Right lobe of liver (tissue), 4 donors: ENCODE data around the gene ARF1.

Experiments
- POLR2A ChIP-seq: fragments of 450-650 bp; IDR thresholded peaks from one replicate; pipeline ENCODE4 v1.6.1; 2017; ENCODE audit warnings: antibody characterized with exemption, mild to moderate bottlenecking
- TF ChIP-seq, protein P1 (sequence below), 4 donors: fragments of 200-600 bp in 3 of 4; fragments of 450-650 bp in 1 of 4; IDR thresholded peaks; one replicate each; pipeline versions ENCODE4 v1.5.1 to v1.8.0; 2016 to 2022; ENCODE audit warnings: antibody characterized with exemption in 4 of 4, mild to moderate bottlenecking in 2 of 4
- donor health status: DM: no; HTN: no; CAD: no.
- donor health status: DM: no; HTN: no; CAD: no.
- donor health status: DM: no; HTN: yes; CAD: no.

GRCh38 chr1:228085287-228085951, 2.9 kb downstream of the ARF1 start:
- TF ChIP-seq, protein P1, sequence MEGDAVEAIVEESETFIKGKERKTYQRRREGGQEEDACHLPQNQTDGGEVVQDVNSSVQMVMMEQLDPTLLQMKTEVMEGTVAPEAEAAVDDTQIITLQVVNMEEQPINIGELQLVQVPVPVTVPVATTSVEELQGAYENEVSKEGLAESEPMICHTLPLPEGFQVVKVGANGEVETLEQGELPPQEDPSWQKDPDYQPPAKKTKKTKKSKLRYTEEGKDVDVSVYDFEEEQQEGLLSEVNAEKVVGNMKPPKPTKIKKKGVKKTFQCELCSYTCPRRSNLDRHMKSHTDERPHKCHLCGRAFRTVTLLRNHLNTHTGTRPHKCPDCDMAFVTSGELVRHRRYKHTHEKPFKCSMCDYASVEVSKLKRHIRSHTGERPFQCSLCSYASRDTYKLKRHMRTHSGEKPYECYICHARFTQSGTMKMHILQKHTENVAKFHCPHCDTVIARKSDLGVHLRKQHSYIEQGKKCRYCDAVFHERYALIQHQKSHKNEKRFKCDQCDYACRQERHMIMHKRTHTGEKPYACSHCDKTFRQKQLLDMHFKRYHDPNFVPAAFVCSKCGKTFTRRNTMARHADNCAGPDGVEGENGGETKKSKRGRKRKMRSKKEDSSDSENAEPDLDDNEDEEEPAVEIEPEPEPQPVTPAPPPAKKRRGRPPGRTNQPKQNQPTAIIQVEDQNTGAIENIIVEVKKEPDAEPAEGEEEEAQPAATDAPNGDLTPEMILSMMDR (IDR thresholded peaks at IDR 0.05), result no peak
- TF ChIP-seq POLR2A, result no peak
